ENCODE results near the gene ARPP21.

The ARPP21 gene

DNA sequence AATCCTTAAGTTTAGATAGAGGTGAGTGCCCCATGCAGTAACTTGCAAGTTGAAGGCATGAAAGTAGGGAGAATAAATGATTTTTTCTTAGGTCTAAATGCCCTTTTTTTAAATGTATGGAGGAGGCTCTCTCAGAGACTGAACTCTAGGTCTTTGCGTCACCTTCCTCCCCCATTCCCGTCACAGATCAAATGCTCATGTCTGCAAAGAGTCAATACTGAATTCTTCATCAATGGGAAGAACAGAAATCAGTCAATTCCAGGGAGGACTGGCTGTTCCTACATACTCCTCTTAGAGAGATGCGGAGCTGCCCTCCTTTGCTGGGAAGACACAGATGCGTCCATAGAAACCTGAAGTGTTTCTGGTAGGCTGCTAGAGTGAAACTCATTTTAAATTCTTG is 98.2 kb downstream of the ARPP21 start:
- DNase-seq (ENCODE audit: low read depth in 2 of 2), result no peak

DNA sequence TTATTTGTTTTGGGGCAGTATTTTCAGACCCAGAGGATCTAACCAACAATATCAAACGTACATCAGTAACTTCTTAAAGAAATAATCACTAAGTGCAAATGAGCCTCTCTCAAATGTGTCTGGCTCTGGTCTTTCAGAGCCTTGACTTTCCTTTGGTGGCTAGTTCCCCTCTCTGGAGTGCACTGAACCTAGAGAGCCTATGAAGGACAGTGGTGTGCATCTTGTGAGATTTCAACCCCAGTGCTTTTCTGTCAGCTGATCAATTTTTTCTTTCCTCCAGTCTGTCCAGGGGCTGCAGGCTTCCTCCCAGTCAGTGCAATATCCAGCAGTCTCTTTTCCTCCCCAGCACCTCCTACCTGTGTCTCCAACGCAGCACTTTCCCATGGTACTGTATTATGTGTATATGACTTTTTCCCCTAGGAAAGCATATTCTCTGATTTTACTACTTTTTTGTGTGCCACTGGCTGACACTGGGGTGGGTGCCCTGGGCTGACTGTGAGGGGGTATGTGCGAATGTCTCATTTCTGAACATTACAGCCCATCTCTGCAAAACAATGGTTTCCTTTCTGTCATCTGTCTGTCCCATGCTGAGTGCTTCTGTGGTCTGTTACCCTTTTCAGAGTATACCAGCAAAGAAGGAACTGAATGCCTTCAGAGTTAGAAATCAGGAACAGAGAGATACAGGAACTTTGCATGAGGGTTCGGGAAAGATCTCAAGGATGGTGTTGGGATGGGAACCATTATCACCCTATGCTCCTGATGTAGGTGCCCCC is 98.8 kb downstream of the ARPP21 start:
- DNase-seq (ENCODE audit: low read depth in 2 of 2), result no peak

DNA sequence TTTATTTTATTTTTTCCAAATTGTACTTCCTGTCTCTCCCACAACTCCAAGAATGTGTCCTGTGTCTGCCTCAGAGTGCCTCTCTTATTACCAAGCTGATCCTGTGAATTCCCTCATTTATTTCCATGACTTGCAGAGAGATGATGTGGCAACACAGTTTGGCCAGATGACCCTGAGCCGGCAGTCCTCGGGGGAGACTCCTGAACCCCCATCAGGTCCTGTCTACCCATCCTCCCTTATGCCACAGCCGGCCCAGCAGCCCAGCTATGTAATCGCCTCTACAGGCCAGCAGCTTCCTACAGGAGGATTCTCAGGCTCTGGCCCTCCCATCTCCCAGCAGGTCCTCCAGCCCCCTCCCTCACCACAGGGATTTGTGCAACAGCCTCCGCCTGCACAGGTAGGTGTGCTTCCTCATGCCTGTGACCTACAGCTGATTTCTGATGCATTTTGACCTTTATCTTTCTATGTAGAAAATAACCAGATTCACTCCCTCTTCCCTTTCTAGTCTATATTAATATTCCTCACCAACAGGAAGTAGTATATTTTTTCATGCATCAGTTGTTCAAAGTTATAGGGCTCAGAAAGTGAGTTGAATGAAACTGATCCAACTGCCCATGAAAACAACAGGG is 100.0 kb downstream of the ARPP21 start:
- DNase-seq (ENCODE audit: low read depth in 2 of 2), result no peak

DNA sequence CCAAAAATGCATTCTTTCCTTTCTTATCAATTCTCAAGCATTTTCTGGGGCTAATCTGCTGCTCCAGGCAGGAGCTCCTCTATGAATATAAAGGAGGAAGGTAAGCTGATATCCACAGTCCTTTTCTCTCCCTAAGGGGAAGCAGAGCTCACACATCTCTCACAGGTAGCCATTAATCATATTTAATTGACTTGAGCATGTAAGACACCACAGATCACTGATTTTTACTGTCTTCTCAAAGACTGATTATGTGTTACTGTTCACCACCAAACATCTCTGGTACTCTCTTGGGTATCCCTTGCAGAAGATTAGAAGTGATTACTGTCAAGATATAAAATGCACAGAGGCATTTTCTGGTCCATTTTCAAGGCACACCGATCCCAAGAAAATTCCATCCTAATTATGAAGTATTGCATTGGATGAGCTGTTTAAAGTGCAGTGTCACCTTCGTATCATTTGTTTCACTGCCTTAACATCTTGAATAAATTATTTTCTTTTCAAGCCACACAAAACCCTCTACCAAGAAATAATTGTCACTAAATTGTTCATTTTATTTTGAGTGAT is 100.7 kb downstream of the ARPP21 start:
- no peak for DNase-seq (ENCODE audit: low read depth in 2 of 2)

DNA sequence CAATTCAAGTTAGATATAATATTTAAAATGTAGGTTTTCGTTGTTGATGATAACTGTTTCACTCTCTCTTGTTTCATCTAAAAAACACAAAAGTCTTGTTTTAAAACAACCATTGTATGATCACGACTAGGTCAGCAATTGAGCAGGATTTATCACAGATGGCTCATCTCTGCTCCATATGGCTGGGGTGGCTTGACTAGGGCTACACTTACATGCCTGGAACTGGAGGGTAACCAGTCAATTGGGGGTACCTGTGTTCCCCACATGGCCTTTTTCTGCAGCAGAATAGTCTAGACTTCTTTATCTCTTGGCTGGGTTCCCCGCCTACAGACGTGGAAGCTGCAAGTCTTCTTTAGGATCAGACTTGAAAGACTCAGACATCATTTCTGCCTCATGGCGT is 103.9 kb downstream of the ARPP21 start:
- DNase-seq (ENCODE audit: low read depth in 2 of 2), result no peak

DNA sequence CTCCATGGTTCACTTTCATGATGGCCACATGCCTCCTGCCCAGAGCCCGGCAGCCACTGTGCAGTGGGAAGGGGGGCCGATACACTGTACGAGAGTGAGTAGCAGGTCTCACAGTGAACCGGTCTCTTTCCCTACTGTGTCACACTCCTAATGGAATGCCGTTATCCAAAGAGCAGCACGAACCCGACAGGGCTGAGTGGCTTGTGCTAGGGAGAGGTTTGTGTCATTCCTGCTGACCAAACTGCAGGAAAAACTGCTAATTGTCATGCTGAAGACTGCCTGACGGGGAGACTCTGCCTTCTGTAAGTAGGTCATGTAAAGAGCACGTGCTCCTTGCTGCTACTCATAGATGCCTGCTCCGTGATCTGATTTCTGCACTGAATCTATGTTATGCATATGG is 105.1 kb downstream of the ARPP21 start:
- DNase-seq (ENCODE audit: low read depth in 2 of 2), result no peak

DNA sequence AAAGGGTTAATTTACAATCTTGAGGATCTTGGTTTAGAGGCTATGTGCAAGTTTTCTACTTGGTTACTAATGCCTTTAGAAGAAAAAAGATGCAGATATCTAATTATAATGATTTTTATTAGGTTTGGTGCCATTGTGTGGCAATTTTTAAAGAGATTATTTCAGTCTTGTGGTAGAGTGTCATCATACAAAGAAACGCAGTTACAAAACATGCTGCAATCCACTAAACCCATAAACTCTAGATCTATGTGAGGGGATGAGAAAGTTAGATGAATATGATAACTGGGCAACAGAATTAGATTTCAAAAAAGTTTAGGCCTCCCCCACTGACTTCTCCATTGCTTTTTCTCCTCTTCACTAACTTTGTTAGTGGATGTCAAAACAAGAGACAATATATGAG is 106.0 kb downstream of the ARPP21 start:
- no peak for DNase-seq (ENCODE audit: low read depth in 2 of 2)

DNA sequence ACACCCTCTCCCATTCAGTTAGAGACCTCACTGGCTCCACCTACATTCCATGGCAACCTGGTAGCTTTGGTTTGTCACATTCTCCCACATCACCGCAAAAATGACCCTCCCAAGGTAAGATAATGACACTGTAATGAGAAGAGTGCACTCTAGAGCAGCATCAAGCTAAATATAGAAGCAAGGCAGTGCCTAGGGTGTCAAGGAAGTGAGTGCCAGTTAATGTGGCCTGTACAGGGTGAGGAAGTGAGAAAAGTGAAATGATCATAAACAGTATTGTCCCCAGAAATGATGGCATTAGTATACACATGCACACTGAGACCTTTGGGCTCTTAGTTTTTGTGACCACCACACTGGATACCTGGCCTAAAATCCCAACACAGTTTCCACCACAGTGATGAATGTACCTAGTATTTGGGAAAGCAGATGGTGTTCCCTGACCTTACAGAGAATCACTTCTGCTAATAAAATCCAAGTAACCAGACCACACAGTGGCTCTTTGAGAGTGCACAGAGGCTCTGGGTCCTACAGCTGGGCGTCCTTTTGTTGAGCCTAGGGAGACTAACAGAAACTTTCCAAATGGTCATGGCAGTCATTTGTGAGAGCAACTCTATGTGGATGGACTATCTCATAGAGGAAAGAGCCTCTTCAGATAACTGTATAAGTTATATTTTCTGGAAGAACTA is 106.6 kb downstream of the ARPP21 start:
- no peak for DNase-seq (ENCODE audit: low read depth in 2 of 2)

DNA sequence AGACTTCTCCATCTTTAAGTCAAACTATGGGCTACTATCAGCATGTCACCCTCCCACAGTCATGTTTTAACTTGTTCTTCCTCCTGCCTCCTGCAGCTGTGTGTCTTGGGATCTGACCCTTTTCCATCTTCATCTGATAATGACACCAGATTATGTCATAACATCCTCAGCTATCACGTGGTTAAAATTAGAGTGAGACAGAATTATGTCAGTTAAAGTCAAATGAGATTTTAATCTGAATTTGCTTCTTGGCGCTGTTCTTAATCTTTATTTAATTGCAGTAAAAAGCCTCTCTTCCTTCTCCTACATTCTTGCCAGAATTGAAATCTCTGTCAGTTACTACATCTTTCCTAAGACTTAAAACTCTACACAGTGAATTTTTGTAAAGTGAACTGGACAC is 107.2 kb downstream of the ARPP21 start:
- DNase-seq (ENCODE audit: low read depth in 2 of 2), result no peak

DNA sequence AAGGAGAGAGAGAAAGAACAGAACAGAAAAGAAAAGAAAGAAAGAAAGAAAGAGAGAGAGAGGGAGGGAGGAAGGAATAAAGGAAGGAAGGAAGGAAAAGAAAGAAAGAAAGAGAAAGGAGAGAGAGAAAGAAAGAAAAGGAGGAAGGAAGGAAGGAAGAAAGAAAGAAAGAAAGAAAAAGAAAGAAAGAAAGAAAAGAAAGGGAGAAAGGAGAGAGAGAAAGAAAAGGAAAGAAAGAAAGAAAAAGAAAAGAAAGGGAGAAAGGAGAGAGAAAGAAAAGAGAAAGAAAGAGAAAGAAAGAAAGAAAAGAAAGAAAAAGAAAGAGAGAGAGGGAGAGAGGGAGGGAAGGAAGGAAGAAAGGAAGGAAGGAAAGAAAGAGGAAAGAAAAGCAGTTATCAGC is 108.8 kb downstream of the ARPP21 start:
- DNase-seq (ENCODE audit: low read depth in 2 of 2), result no peak

DNA sequence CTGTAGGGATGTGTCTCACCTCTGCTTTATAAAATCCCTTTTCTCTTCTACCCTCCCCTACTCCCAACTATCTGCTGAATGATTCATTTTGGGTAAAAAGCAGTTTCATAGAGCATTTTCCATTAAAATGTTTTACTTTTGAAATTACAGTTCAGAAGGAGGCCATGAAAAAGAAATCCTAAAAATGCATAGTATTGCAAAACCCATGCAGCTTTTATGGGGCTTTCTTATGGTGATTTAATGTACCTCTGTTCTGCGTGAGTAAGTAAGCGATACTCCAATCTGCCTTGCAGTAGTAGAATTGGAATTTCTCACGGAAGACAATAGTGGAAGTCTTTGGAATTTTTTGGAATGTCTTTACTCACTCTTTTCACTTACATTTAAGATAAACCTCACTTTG is 111.9 kb downstream of the ARPP21 start:
- DNase-seq (ENCODE audit: low read depth in 2 of 2), result no peak

DNA sequence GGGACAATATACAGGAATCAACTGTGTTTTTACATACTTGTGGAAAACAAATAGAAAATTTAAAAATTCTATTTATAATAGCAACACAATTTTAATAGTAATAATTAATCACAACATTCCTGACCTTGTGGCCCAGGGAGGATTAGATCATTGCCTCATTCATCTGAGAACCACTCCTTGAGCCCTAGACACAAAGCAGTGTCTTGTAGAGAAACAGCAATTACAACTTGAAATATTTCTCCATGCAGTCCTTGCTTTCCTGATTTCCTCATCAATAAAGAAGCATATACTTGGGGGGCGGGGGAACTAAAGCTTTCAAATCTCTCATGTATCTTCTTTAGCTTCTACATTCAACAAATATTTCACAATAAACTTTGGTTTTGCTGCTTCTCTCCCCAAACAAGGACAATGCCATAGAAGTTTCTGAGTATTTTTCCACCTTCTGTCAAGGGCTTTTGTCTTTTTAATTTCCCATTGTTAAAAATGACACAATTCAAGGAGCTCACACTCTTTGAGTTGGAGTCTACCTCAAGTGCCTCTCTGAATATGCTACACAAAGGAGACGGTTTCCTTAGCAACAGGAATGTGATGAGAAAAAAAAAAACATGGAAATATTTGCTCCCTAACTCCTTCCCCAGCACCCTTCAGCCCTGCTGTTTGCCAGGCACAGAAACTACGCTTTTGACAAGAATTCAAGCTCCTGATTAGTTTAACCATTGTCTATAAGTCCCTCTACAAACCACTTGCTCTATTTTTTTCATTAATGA is 118.8 kb downstream of the ARPP21 start:
- no peak for DNase-seq (ENCODE audit: low read depth in 2 of 2)

DNA sequence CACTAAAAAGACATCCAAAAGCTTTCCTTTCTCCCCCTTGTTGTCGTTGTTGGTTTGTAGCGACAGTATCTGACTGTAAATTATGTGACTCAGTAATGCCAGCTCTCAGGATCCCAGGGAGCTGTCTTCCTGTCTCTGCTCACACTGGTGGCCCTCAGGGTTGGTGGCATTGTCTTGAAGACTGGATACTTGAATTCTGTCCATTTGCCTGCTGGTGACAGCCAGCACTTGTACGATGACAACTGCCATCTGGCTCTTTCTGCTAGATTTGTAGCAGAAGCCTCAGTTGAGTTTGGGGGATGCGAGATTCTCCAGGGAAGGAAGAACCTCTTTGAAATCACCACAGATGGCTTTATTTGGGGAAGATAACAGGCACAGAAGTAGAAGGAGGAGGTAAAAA is 120.8 kb downstream of the ARPP21 start:
- DNase-seq (ENCODE audit: low read depth in 2 of 2), result no peak

DNA sequence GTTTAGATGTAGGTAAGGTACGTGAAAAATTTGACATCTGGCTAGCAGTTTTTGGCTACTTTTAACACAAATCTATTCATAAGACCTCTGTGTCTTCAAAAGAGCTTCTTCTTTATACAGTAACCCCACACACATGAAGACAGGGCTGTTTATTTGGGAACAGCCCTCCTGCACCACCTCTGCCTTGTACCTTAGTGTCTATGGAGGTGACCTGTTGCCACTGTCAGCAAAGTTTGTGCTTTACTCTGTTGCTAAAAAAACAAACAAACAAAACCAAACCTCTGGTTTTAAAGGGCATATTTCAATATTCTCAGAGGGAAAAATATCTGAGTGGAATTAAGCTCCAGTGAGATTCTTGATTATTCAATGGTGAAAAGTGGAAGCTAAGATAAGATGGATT is 122.0 kb downstream of the ARPP21 start:
- no peak for DNase-seq (ENCODE audit: low read depth in 2 of 2)

DNA sequence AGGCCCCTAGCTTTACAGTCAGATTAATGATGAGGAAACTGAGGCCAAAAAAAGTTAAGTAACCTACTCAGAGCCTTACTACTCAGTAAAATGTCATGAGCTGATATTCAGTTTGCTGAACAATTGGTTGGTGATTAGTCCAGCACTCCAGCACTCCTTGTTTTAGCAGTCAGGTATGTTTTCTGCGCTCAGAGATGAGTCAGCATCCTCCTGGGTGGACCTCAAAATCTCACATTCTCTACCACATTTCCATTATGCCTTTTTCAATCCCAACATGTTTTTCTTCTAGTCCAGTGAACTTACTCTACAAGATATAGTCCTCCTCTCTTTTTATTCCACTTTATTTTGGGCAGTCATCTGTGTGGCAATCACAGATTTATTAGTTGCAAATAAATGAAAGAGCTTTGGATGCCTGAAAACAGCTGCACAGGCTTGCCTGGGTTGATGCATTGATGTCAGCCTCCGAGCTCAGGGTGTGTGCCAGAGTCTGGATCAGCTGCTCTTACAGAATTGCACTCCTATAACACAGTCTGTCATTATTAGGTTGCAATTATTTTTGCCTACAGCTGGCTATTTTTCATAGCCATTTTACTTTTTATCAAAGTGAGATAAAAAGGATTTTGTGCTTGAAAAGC is 133.2 kb downstream of the ARPP21 start:
- no peak for DNase-seq (ENCODE audit: low read depth in 2 of 2)

DNA sequence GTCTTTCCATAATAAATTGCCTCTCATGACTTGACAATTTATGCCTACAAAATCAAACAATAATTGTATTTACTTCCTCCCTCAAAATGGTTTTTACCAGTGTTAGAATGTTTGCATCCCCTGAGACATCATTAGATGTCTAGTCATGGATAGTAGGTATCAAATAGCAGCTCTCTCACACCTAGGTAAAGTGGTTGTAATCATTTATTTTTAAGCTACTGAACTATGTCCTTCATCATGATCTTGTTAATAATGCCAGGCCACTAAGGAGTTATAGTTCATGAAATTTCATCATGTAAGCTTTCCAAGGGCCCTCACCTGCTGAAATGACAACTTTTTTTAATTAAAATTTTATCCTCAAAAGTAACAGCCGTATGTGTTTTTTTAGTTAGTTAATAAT is 134.1 kb downstream of the ARPP21 start:
- no peak for DNase-seq (ENCODE audit: low read depth in 2 of 2)

DNA sequence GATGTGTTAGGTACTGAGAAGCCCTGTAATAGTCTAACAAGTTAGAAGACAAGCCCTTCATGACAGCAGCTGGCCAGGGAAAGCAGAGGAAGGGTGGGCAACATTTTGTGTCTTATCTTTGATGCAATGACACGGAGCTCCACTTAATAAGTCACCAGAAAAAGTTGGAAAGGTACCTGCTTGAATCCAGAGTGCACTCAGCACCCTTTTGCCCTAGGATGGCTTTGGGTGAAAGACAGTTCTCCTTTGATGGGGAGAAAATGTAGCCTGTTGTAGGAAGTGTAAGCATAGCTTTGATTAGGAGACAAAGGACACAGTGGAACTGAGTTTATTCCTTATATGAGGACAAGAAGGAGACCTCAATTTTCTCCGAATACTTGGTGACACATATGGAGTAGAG is 137.0 kb downstream of the ARPP21 start:
- DNase-seq (ENCODE audit: low read depth in 2 of 2), result no peak

DNA sequence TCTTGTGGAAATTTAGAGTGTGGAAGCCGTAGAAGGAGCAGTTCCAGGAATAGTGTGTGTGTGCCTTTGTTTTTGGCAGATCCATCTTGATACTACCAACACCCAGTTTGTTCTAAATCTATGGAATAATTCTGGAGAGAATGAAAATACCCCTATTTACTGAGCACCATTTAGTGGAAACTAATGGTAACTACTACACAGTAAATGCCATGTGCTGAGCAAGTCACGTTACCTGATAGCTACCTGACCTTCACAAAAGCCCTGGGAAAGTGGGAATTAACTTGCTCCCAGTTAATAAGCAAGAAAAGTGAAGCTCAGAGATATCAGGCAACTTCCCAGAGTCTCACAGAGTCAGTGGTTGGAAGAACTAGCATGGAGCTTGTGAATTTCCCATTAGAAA is 137.7 kb downstream of the ARPP21 start:
- DNase-seq (ENCODE audit: low read depth in 2 of 2), result no peak

DNA sequence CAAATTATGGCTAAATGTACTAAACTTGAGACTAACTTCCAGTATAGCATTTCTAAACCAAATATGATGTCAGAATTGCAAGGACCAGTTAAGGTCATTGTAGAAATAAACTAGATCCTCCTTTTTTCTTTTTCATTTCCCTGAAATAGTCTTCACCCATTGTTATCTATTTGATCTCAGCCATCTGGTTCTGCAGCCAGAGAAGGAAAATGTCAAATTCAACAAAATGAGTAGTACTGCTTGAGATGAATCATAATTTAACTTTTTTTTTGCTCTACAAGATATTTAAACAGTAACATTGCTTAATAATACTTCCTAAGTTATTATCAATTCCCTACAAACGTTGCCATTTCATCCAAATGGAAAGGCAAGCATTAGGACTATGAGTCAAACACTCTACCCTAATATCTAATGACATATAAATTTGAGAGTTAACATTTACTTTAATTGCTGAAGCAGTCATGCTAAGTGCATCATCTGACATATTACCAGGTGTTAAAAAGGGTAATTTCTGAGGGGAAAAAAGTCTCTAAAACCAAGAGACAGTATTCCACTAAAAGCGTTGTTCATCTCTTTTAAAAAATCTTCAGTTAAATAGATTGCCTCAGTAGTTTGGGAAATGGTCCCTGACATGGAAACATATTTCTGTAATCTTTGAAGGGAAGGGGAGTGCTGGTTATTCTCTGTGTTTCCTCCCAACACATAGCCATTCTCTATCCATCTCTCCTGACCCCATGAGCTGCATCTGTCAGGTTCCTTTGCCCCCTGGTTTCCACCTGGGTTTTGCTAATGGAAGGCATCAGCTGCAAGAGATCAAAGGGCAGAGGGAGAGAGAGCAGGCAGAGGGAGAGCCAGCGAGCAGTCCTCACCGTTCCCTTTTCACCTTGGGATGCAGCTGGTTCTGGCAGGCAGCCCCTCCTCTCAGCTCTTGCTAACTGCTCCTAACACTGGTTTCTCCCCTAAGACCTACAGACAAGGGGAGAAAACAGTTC is 138.5 kb downstream of the ARPP21 start:
- DNase-seq (ENCODE audit: low read depth in 2 of 2), result no peak

DNA sequence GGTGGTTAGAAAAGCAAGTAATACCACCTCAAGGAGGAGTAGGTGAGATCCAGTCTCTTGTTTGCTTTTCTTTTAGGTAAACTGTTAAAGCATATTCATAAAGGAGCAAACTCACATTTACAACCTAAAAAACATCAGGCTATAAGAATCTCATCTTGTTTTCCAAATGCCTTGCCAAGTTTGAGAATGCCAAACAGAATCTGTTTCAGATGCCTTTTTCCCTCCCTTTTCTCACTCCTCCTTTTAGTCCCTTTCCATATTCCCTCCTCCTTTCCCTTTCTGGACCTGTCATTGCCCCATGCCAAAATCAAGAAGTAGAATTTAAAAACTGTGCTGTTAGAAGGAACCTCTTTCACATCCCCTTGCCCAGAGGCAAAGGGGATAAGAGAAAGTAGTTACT is 140.3 kb downstream of the ARPP21 start:
- no peak for DNase-seq (ENCODE audit: low read depth in 2 of 2)
